Mammary epithelial cell (primary cell): ENCODE data around the gene TMC4.

Experiments
- EZH2 ChIP-seq: IDR thresholded peaks from 2 replicates; pipeline ENCODE4 v1.6.1; 2012; ENCODE audit warnings: low read length, inconsistent platforms, borderline replicate concordance
- TF ChIP-seq, protein P1 (sequence below), 2 donors: IDR thresholded peaks in 1 of 2; conservative IDR thresholded peaks in 1 of 2; 2 replicates each; pipeline ENCODE4 v1.5.1; 2011 to 2012; ENCODE audit warnings: inconsistent platforms in 2 of 2, low read length in 2 of 2, mild to moderate bottlenecking in 2 of 2, control low read depth in 1 of 2, low read depth in 1 of 2; ENCODE audit not compliant: insufficient read depth in 1 of 2; ENCODE audit errors: extremely low read depth in 1 of 2

GRCh38 chr19:54196536-54196935, 23.6 kb upstream of the TMC4 start:
- TF ChIP-seq EZH2 = no peak
- TF ChIP-seq, protein P1, sequence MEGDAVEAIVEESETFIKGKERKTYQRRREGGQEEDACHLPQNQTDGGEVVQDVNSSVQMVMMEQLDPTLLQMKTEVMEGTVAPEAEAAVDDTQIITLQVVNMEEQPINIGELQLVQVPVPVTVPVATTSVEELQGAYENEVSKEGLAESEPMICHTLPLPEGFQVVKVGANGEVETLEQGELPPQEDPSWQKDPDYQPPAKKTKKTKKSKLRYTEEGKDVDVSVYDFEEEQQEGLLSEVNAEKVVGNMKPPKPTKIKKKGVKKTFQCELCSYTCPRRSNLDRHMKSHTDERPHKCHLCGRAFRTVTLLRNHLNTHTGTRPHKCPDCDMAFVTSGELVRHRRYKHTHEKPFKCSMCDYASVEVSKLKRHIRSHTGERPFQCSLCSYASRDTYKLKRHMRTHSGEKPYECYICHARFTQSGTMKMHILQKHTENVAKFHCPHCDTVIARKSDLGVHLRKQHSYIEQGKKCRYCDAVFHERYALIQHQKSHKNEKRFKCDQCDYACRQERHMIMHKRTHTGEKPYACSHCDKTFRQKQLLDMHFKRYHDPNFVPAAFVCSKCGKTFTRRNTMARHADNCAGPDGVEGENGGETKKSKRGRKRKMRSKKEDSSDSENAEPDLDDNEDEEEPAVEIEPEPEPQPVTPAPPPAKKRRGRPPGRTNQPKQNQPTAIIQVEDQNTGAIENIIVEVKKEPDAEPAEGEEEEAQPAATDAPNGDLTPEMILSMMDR (conservative IDR thresholded peaks at IDR 0.05 in 1 of 2, IDR thresholded peaks at IDR 0.05 in 1 of 2; ENCODE audit: extremely low read depth in 1 of 2, insufficient read depth in 1 of 2, low read depth in 1 of 2, low read length in 2 of 2) = no peak
